RWPE1 (cell line): Measurements from ENCODE around the gene MAB21L1.

Experiments
- CTCF ChIA-PET: fragments of 350-600 bp; sonication (Branson Sonifier 250); formaldehyde crosslinking; extraction: SDS; loops from one replicate; lab custom pipeline; 2021; lab: Yijun Ruan, JAX
- POLR2A ChIA-PET: fragments of 400-600 bp; formaldehyde crosslinking; extraction: SDS; loops from one replicate; lab custom pipeline; 2020; ENCODE audit warnings: antibody characterized with exemption; ENCODE audit not compliant: low non-redundant PET; lab: Yijun Ruan, JAX
- DNase-seq: peaks from one replicate; pipeline ENCODE4 v3.0.0; 2012; ENCODE audit warnings: low spot score
- H3K27ac ChIP-seq: fragments of 450-650 bp; 2 replicates; pipeline ENCODE4 v1.5.1; 2017
- TF ChIP-seq, protein P1 (sequence below): fragments of 450-650 bp; conservative IDR thresholded peaks from 2 replicates; pipeline ENCODE4 v1.5.1; 2017; ENCODE audit warnings: low read depth, mild to moderate bottlenecking

Gene MAB21L1

GRCh38 chr13:35472323-35472881 lies 4.1 kb downstream of the MAB21L1 start:
- DNase-seq = no peak
- H3K27ac ChIP-seq = no peak overlapping the region
- ChIA-PET POLR2A (no interaction called here), CTCF (no interaction called here)
- TF ChIP-seq, protein P1, sequence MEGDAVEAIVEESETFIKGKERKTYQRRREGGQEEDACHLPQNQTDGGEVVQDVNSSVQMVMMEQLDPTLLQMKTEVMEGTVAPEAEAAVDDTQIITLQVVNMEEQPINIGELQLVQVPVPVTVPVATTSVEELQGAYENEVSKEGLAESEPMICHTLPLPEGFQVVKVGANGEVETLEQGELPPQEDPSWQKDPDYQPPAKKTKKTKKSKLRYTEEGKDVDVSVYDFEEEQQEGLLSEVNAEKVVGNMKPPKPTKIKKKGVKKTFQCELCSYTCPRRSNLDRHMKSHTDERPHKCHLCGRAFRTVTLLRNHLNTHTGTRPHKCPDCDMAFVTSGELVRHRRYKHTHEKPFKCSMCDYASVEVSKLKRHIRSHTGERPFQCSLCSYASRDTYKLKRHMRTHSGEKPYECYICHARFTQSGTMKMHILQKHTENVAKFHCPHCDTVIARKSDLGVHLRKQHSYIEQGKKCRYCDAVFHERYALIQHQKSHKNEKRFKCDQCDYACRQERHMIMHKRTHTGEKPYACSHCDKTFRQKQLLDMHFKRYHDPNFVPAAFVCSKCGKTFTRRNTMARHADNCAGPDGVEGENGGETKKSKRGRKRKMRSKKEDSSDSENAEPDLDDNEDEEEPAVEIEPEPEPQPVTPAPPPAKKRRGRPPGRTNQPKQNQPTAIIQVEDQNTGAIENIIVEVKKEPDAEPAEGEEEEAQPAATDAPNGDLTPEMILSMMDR = no peak

GRCh38 chr13:35471706-35472322 lies 4.7 kb downstream of the MAB21L1 start:
- H3K27ac ChIP-seq = no peak overlapping the region
- DNase-seq = no peak
- TF ChIP-seq, protein P1 = no peak
- ChIA-PET CTCF (no interaction called here), POLR2A (no interaction called here)

DNA sequence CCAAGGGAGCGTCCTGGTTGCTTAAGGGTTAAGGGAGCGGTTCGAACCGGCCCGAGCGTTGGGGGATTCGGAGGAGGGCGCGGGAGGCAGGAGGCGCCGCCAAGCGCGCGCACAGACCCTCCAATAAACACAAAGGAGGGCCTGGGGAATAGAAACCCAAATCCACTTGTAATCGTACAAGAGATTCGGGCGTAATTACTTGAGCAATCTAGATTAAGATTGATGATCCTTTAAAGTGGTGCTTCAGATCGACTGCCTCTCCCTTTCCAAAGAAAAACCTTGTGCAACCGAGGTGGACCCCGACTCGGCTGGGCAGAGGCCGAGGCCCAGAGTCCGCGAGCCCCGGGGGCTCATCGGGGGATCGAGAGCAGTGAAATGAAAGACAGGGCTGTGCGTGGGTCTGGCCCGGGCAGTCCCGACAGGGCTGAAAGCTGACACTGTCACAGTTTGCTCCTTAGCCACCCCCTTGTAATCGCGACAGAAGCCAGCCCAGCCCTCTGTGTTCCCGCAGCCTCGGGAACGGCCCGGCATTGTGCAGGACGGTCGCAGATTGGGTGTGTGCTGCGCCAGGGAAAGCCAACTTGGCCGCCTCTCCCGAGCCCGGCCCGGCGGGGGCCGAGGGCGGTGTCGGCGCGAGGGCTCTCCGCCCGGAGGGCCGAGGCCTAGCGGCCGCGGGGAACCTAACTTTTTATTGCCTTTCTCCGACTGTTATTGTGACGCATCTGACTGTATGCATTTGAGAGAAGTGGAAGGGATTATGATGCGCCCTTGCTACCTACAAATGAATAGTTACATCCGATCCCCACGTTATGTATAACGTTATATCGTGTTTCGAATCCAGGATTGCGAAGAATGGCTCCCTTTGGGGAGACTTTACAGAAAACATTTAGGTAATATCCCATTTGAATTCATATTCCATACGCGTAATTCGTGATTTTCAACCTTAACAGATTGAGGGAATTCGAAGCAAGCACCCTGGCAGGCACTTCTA lies 5.5 kb downstream of the MAB21L1 start:
- TF ChIP-seq, protein P1 = no peak
- DNase-seq = no peak
- no peak overlapping the region for H3K27ac ChIP-seq
- CTCF ChIA-PET = no interaction called here
- POLR2A ChIA-PET = no interaction called here

- no peak overlapping the region for H3K27ac ChIP-seq
- TF ChIP-seq, protein P1 = no peak
- CTCF ChIA-PET = no interaction called here
- no peak for DNase-seq
- POLR2A ChIA-PET = no interaction called here
Observed at GRCh38 chr13:35469806-35470525, 6.5 kb downstream of the MAB21L1 start.

GRCh38 chr13:35468195-35468594 lies 8.3 kb downstream of the MAB21L1 start:
- TF ChIP-seq, protein P1 = no peak
- CTCF ChIA-PET = interaction anchor here (0.6 kb wide), 1 partner anchor 1030 kb away, joined by 3 read pairs; no protein-coding TSS in a partner anchor

GRCh38 chr13:35465371-35465770 lies 11.1 kb downstream of the MAB21L1 start:
- CTCF ChIA-PET = interaction anchor here (0.6 kb wide), 1 partner anchor 295 kb away, joined by 3 read pairs; no protein-coding TSS in a partner anchor
- POLR2A ChIA-PET = no interaction called here
- H3K27ac ChIP-seq = no peak overlapping the region
- TF ChIP-seq, protein P1 = no peak
- DNase-seq = no peak

More at GRCh38 chr13:35468195-35468594, 8.3 kb downstream of the MAB21L1 start:
- POLR2A ChIA-PET = no interaction called here
- no peak overlapping the region for H3K27ac ChIP-seq
- no peak for DNase-seq
